Adrenal gland (tissue), 12 donors: Measurements from ENCODE around the gene FLRT1. TPM values are rescaled to one million over a fixed set of nuclear protein-coding genes. Genes with fewer than 3 reads are reported as not detected.

ENCODE experiments used
- DNase-seq, 7 donors: peaks; one replicate each; pipeline ENCODE4 v3.0.0-alpha.2; 2019 to 2020
- H3K27ac ChIP-seq, 5 donors: fragments of 200-600 bp; sonication (generic) in 4 of 5; 1 replicate in 3 of 5; 2 replicates in 2 of 5; pipeline versions ENCODE4 v1.5.1 to v1.8.0; 2016 to 2020; ENCODE audit warnings: mild to moderate bottlenecking in 1 of 5
- H3K27me3 ChIP-seq: fragments of 200-600 bp; 2 replicates; pipeline ENCODE4 v1.8.0; 2021
- H3K36me3 ChIP-seq, 2 donors: fragments of 200-600 bp; replicated peaks in 1 of 2; 1 replicate in 1 of 2; 2 replicates in 1 of 2; pipeline versions ENCODE4 v1.5.1 to v1.8.0; 2018 to 2022
- H3K4me1 ChIP-seq, 2 donors: fragments of 200-600 bp; replicated peaks in 1 of 2; 1 replicate in 1 of 2; 2 replicates in 1 of 2; pipeline versions ENCODE4 v1.5.1 to v1.8.0; 2018 to 2021
- H3K4me3 ChIP-seq, 4 donors: fragments of 200-600 bp; sonication (generic) in 3 of 4; one replicate each; pipeline ENCODE4 v1.5.1; 2016 to 2018
- H3K9me3 ChIP-seq, 3 donors: fragments of 200-600 bp; sonication (generic) in 1 of 3; replicated peaks in 1 of 3; 1 replicate in 2 of 3; 2 replicates in 1 of 3; pipeline versions ENCODE4 v1.5.1 to v1.8.0; 2016 to 2021
- CTCF ChIP-seq, 6 experiments: fragments of 450-650 bp in 4 of 6; fragments of 200-600 bp in 2 of 6; sonication (generic) in 1 of 6; IDR thresholded peaks; 1 replicate in 5 of 6; 2 replicates in 1 of 6; pipeline versions ENCODE4 v1.5.1 to v1.8.0; 2016 to 2021; ENCODE audit warnings: antibody characterized with exemption in 6 of 6, mild to moderate bottlenecking in 2 of 6, moderate library complexity in 1 of 6
- POLR2A ChIP-seq, 2 donors: fragments of 450-650 bp; IDR thresholded peaks; one replicate each; pipeline ENCODE4 v1.6.1; 2017; ENCODE audit warnings: antibody characterized with exemption in 2 of 2, mild to moderate bottlenecking in 2 of 2, moderate library complexity in 1 of 2
- whole genome bisulfite sequencing, 4 donors: extraction: QIAGEN DNeasy Blood & Tissue Kit in 2 of 4; methylation state at CpG; one replicate each; pipeline versions ENCODE4 v1.1.5 to v1.1.7; 2013 to 2017; 5-methylcytosine and 5-hydroxymethylcytosine counted together
- intact Hi-C, 2 donors: fragments of 100-400 bp; cut with DNase I; formaldehyde crosslinking; loops; one replicate each; pipeline versions ENCODE4 v1.14.1 to v1.15.0; 2022 to 2023
- polyA plus RNA-seq, 3 donors: library from polyadenylated mRNA; stranded (reverse); fragments of 200-250 nt in 2 of 3; fragments of 350-450 nt in 1 of 3; fragmentation: Illumina TruSeq in 1 of 3; extraction: RNeasy Lipid Tissue Mini Kit (QIAGEN cat#74804) in 1 of 3; gene quantifications; one replicate each; pipeline ENCODE4 v1.2.3, GENCODE V29; 2013 to 2014
- total RNA-seq, 9 donors: library from RNA; depleted of rRNA in 4 of 9; stranded (reverse); fragments of >200 nt in 4 of 9; fragments of 120-200 nt in 1 of 9; fragmentation: NEBNext Ultra II Directional in 1 of 9; extraction: Animal tissue kit (Norgen Biotek cat#: 25700) in 1 of 9; gene quantifications; one replicate each; pipeline versions ENCODE4 v1.1.0 to v1.2.4, GENCODE V29; 2013 to 2023
- donor health status: healthy with polysubstance abuse.
- donor health status: Bipolar disorder and iron deficiency.
- donor health status: DM: yes; HTN: yes; CAD: no.
- donor health status: DM: no; HTN: no; CAD: no.
- donor health status: DM: no; HTN: no; CAD: no.
- donor health status: DM: yes; HTN: yes; CAD: no.

The FLRT1 gene
- total and polyA plus RNA-seq, 12 donors: 0.33 to 11.1 (median 3.2) TPM; not detected in 4

GRCh38 chr11:64017945-64018224 lies 17.8 kb upstream of the FLRT1 start:
- H3K36me3 ChIP-seq: no peaks in the 10 kb centered on the region
- intact Hi-C loops: no loop called here
- peaks cover 4% of the 10 kb centered on the region in 2 donors for H3K4me1 ChIP-seq
- 79 to 88% (median 83%) methylated on average over 2 to 7 of the region's 7 CpGs for WGBS, 4 donors
- H3K9me3 ChIP-seq: no peaks in the 10 kb centered on the region
- no peak overlapping the region for H3K27ac ChIP-seq
- H3K27me3 ChIP-seq: no peaks in the 10 kb centered on the region
- DNase-seq: no peak
- TF ChIP-seq CTCF (IDR thresholded peaks at IDR 0.05) (no peak), POLR2A (IDR thresholded peaks at IDR 0.05) (no peak)
- no peak overlapping the region for H3K4me3 ChIP-seq

- H3K27ac ChIP-seq: no peak overlapping the region
- intact Hi-C loops: no loop called here
- H3K36me3 ChIP-seq: no peaks in the 10 kb centered on the region
- peaks cover 4% of the 10 kb centered on the region in 2 donors for H3K4me1 ChIP-seq
- WGBS, 4 donors: 79 to 100% (median 89%) methylated on average over 2 to 8 of the region's 8 CpGs
- H3K4me3 ChIP-seq: no peak overlapping the region
- DNase-seq: no peak
- no peaks in the 10 kb centered on the region for H3K9me3 ChIP-seq
- TF ChIP-seq POLR2A (IDR thresholded peaks at IDR 0.05) (no peak), CTCF (IDR thresholded peaks at IDR 0.05) (no peak)
- no peaks in the 10 kb centered on the region for H3K27me3 ChIP-seq
Observed at GRCh38 chr11:64018310-64018709, 17.4 kb upstream of the FLRT1 start.

- Histone ChIP-seq H3K36me3 (no peaks in the 10 kb centered on the region), H3K9me3 (no peaks in the 10 kb centered on the region), H3K27me3 (no peaks in the 10 kb centered on the region), H3K4me3 (no peak overlapping the region), H3K27ac (no peak overlapping the region), H3K4me1 (peaks cover 4% of the 10 kb centered on the region in 2 donors)
- intact Hi-C loops: no loop called here
- TF ChIP-seq CTCF (IDR thresholded peaks at IDR 0.05) (no peak), POLR2A (IDR thresholded peaks at IDR 0.05) (no peak)
- peak in 2 of 7 donors; percentile 19 to 26 for DNase-seq
- 62 to 84% (median 70%) methylated on average over 15 to 27 of the region's 27 CpGs for WGBS, 4 donors
Observed at GRCh38 chr11:64019106-64020037, 16.4 kb upstream of the FLRT1 start.

- Histone ChIP-seq H3K27me3 (no peaks in the 10 kb centered on the region), H3K9me3 (no peaks in the 10 kb centered on the region), H3K36me3 (no peaks in the 10 kb centered on the region), H3K4me3 (no peak overlapping the region), H3K27ac (no peak overlapping the region), H3K4me1 (peaks cover 4% of the 10 kb centered on the region in 2 donors)
- no peak for DNase-seq
- WGBS, 4 donors: 55 to 89% (median 83%) methylated on average over 3 to 22 of the region's 22 CpGs
- TF ChIP-seq CTCF (IDR thresholded peaks at IDR 0.05): no peak
- TF ChIP-seq POLR2A (IDR thresholded peaks at IDR 0.05): no peak
- intact Hi-C loops: no loop called here
Observed at GRCh38 chr11:64020976-64021756, 14.6 kb upstream of the FLRT1 start.
